Stomach (tissue), 4 donors: Measurements from ENCODE around the gene PSMB2.

Source experiments
- CTCF ChIP-seq, 7 experiments: fragments of 450-650 bp in 4 of 7; fragments of 200-600 bp in 3 of 7; sonication (generic) in 3 of 7; IDR thresholded peaks; one replicate each; pipeline ENCODE4 v1.5.1; 2016 to 2019; ENCODE audit warnings: antibody characterized with exemption in 7 of 7, control low read depth in 2 of 7, mild to moderate bottlenecking in 1 of 7
- EP300 ChIP-seq: sonication (generic); formaldehyde crosslinking; IDR thresholded peaks from one replicate; pipeline ENCODE4 v1.6.1; 2017; ENCODE audit warnings: antibody characterized with exemption
- POLR2A ChIP-seq, 4 donors: fragments of 450-650 bp; IDR thresholded peaks; one replicate each; pipeline ENCODE4 v1.6.1; 2016; ENCODE audit warnings: antibody characterized with exemption in 4 of 4, control low read depth in 2 of 4, mild to moderate bottlenecking in 1 of 4, moderate library complexity in 1 of 4

DNA sequence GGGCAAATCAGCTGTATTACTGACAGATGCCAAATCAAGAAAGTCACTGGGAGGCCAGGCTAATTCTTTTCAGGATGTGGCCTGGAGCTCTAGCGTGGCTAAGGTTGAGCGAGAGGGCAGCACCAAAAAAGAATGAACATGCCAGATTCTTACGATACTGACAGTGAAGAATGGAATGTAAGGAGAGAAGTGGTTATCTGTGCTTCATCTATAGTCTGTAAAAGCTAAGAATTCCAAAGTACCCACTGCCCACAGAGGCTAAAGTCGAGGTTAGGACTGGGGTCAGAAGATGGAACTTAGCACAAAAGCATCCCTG, 35.5 kb downstream of the PSMB2 start:
- no peak for TF ChIP-seq CTCF (IDR thresholded peaks at IDR 0.05)
- TF ChIP-seq POLR2A (IDR thresholded peaks at IDR 0.05) = no peak
- no peak for TF ChIP-seq EP300
